Activated CD8-positive, alpha-beta memory T cell treated with anti-CD3 and anti-CD28 coated beads for 24 hours (primary cell): ENCODE data around the gene LHPP.

Experiments
- DNase-seq: peaks from one replicate; pipeline ENCODE4 v3.0.0-alpha.2; 2020

LHPP gene

DNA sequence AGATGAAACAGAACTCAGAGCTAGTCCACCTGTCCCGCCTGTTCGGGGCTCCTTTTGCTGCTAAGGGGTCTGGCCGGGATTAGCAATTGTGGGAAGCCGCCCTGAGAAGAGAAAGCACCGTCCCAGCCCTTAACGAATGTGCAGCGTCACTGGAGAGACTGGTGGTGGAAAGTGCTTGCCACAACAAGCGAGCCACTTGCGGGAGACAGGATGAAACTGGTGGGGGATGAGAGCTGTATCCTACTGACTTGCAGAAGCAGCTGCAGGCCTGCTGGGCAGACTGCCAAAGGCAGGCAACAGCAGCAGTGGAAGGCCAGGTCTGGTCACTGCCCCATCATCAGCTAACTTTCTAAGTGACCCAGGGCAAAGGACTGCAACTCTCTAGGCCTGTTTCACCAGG, 187.1 kb downstream of the LHPP start:
- DNase-seq = peak; percentile 79

DNA sequence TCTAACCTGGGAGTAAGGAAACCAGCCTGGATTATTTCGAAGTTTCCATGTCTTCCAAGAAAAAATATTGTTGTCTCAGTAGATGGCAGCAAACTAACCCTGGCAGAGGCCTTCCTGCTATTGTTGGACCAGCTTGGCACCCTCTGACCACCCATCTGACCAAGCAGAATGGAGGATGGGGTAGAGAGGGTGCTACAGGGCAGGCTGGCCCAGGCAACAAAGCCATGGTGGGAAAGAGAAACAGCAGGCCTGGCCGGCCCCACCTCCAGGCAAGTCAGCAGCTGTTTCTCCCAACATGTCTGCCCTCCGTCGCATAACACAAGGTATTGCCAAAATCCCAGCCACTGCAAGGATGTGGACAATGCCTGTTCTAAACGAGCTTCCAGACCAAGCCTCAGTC, 187.6 kb downstream of the LHPP start:
- no peak for DNase-seq

DNA sequence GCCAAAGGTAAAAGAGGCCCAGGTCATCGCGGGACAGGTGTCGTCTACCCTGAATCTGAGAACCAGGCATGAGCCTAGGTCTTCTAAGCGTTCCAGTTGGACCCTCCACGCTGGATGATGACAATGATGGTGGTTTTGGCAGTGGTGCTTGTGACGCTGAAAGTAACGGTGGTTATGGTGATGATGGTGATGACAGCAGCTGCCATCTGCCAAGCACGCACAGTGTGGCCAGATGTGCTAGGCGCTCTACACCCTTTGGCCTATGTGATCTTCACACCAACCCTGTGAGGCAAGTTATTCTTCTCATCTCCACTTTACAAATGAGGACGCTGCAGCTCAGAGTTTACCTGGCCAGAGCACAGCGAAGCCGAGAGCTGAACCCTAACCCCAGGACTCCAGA, 188.6 kb downstream of the LHPP start:
- no peak for DNase-seq

DNA sequence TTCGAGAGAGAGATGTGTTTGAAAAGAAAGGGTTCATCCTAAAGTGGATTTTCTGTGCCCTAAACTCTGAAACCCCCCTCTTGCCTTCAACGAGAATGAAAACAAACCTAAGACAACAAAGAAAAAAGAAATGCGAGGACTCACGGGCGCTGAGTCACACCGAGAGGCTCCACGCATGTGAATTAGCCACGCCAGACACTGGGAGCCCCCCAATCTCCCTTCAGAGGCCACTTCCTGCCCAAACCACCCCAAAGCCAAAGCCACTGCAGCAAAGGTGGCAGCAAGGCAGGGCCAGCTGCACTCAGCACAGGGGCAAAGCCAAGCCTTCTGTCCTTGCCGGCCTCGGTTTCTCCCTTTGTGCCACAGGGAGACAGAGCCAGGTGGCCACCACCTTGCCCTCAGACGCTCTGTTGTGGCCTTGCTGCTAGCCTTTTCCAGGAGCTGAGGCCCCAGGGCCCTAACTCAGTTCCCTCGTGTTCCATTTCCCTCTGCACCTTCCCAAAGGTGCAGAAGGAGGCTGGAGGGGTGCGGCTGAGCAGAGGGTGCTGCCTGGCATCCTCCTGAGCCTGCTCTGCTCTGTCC, 189.3 kb downstream of the LHPP start:
- peak; percentile 84 for DNase-seq

DNA sequence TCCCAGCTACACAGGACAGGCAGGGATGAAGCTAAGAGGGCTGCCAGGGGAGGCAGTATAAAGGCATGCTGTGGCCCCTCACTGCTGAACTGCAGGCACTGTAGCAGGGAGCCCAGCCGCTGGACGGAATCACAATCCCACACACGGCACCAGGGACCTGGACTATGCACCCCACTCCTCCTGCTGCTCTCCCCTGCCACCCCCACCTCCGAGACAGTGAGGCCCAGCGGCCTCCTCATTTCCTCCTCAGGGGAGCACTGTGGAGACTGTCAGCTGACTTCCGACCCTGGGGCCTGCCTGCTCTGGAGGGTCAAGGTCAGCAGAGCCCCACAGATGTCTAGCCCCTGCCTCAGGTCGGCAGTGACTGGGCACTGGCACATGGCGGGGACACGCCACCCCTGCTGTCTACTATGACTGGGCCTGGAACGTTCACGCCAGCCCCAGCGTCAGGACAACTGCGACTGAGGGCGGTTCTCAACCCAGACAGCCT, 189.8 kb downstream of the LHPP start:
- DNase-seq = no peak

DNA sequence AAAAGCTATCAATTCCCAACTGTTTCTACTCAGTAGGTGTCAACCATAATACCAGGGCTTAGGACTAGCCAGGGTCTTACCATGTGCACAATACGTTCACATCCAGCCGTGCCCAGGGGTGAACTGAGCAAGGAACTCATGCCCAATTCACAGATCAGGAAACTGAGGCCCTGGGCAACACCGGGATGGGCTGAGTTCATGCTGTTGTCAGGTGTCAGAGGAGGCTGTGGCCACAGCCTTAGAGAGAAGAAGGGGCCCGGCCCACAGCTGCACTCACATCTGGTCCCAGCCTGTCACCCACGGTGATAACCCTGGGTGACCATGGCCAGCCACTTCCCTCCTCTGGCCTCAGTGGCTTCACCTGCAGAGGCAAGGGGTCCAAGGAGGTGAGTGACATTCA, 190.6 kb downstream of the LHPP start:
- DNase-seq = no peak

DNA sequence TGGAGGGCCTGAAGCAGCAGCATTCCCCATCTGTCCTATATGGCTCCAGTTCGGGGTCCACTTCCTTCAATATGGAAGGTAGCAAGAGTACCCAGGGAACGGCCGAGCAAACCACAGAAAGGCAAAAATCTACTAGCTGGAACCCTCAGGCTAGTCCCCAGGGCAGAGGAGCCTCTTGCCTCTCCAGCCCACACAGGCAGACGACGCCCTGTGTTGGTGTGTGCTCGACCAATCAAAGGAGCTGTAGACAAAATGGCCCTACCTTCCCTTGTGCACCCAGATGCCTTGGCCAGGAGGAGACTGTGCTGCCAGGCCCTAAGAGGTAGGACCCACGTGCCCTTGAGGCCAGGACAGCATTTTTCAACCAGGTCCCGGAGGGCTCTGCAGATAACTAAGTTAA, 191.1 kb downstream of the LHPP start:
- no peak for DNase-seq

DNA sequence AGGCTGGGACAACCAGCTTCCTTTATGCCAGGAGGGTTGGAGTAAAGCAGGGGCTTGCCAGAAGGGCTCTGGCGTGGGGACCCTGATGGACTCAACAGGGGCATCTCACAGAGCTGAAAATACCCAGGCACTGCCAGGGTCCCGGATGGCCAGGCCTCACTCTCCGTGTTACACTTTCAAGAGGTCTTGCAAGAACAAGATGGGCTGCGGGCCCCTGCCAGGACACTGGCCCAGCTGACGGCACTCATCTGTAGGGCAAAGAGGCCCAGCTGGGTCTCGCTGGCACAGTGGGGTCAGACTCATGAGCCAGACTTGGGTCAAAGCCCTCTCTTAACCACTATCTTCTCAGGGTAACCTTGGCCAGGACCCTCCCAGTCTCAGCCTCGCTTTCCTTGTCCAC, 191.7 kb downstream of the LHPP start:
- DNase-seq = no peak

DNA sequence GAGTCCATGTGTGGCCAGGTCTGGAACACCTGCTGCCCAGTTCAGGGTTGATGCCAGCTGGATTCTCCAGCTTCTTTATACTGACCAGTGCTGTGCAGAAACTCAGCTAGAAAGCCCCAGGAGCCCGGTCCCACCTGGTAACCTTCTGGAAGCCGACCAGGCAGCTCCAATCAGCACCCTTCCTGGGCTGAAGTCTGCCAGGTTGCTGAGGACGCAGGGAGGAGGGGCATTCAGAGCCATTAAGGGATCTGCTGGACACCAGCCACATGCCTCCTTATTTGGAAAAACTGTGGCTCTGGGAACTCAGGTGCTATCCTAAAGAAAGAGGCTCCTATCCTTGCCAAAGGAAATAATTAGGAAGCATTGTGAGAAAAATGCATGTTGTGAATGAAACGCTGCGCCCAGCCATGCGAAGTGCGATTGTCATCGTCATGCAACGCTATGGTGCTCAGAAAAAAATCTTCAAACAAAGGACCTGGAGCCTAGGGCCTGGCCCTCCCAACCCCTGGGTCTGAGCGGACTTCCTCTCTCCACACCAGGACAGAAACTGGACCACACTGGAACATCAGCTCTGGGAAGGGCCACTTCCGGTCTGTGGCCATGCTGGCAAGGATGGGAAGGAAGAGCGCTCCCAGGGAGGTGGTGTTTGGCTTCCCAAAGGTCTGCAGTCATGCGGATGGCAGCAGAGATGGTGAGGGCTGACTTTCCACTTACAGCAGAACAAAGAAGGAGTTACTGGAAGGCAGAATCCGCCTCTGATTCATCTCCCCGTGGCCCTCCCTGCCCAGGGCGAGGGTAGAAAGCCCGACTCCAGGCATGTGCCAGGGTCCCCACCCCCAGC, 192.4 kb downstream of the LHPP start:
- DNase-seq = no peak

DNA sequence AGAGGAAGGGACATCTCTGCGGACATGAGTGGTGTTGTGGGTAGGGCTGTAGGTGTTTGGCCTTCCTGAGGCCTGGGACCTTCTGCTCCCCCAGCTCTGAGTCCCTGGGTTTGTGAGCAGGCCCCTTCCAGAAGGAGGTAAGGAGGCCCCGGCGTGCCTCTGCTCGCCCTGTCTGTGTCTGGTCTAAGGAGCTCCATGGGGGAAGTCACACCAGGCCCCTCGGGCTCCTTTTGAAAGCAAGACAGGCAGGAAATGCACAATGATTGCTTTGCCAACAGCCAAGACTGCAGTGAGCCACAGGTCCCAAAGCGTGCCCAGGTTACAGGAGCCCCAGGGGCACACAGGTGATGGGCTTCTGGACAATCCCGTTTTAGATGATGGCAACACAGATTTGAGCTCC, 193.1 kb downstream of the LHPP start:
- DNase-seq = no peak

DNA sequence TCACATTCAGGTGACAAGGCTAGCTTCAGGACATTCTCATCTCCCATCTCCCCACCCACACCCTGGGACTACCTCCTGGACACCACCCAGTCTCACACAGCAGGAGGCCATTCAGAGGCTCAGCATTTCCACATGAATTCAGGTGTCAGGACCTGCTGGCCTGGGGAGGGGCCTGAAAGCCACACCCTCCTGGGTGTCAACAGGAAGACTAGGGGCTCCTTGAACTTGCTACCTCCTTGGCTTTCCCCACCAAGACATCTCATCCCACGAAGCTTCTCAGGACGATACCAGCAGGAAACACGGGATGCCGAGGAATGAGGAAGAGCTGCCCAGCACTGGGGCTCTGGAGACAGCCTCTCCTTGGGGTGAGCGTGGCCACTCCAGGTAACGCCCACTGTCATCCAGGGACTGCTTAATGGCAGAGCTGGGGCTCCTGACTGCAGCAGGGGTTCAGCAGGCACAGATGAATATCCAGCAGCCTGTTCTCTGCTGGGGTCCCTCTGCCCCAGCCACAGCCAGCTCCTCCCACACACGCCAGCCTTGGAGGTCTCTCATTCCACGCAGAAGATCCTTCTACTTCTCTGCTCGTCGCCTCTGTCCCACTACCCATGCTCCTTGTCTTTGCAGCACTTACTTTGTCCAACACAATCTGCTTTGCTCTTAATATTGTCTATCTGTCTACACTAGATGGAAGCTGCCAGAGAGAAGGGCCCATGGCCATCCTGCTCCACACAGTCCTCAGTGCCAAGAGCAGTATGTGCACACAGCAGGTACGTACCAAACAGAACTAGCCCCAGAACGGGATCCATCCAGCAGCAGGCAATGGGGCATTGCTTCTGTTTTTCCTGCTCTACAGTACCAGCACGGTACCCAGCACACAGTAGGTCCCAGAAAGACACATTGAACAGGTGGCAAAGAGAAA, 193.8 kb downstream of the LHPP start:
- no peak for DNase-seq

DNA sequence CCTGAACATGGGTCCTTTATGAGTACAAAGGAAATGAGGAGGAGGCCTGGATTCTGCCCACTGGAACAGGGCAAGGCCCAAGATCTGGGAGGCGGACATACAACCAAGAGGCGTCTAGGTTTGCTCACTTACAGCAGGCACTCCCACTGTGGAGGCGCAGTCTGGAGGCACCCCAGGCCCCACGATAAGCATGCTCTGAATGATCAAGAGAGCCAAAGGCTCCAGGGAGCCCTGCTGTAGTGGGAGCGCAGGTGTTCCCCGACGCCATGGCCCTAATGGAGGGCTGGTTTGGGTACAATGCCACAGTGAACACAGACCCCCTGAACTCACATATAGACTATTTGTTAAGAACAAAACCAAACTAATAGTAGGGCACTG, 194.5 kb downstream of the LHPP start:
- DNase-seq = no peak

DNA sequence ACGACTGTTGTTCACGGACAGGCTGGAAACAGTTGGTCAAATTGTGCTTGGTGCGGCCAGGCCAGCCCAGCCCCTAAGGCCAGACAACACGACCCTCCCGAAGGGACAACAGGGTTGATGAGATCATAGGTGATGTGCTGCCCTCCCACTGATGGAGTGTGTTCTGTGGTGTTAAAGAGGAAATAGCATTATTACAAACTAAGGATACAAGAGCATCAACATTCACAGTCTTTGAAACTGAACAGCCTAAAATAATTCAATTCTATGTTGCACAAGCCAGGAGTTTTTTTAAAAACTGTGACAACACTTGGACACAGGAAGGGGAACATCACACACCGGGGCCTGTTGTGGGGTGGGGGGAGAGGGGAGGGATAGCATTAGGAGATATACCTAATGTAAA, 194.9 kb downstream of the LHPP start:
- no peak for DNase-seq

DNA sequence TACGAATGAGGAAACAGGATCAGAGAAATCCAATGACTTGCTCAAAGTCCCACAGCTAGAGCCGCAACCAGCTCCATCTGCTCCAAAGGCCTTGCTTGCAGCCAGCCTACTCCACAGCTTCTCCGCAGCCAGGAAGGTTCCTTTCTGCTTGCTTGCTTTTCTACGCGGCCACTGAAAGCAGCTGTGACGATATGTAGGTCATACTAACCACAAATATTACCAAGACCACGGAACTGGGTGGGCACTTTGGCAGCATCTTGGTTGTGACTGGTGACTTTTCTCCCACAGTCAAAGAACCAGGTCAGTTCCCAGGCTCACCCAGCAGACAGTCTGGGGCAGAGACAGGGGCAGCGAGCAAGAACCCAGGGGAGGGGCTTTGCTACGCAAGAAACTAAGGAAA, 196.2 kb downstream of the LHPP start:
- no peak for DNase-seq

DNA sequence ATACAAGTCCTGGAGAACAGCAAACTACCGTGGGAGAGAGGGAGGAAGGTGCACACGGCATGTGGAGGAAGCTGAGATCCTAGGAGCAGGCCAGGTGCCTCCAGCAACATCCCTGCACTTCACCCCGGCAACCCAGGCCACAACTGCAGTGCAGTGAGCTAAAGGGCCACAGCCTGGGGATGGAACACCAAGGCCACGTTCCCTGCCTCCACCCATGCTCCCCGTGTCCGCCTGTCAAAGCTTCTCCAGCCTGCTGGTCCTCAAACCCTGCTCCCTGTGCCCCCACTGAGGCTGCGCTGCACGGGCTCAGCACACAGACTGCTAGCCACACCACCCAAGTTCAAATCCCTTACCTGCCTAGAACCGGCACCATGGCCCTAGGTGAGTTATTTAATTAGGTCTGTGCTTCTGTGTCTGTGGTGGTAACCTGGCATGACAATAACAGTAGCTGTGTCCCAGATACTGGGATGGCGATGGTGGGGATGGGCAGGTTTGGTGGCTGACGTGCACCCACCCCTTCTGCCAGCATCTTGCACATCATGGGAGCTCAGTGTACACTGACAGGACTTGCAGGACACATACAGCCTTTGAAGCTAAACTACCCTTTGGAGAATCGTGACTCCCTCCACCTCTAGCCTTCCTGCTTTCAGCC, 197.1 kb downstream of the LHPP start:
- no peak for DNase-seq

DNA sequence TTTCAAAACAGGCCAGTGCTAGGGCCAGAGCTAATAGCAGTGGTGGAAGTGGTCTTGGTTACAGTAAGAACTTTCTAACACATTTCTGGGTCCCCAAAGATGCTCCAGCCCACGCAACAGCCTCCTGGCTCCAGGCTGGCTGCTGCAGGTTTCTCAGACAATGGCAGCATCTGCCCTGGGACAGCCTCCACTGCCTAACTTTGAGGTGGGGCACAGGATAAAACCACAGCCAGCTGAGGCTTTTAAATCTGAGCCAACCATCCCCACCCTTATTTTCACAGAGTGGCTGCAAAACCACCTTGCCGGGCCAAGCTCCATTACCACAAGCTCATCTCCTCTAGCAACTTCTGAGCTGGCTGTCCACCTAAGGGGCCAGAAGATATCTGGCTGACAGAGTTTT, 197.8 kb downstream of the LHPP start:
- no peak for DNase-seq

DNA sequence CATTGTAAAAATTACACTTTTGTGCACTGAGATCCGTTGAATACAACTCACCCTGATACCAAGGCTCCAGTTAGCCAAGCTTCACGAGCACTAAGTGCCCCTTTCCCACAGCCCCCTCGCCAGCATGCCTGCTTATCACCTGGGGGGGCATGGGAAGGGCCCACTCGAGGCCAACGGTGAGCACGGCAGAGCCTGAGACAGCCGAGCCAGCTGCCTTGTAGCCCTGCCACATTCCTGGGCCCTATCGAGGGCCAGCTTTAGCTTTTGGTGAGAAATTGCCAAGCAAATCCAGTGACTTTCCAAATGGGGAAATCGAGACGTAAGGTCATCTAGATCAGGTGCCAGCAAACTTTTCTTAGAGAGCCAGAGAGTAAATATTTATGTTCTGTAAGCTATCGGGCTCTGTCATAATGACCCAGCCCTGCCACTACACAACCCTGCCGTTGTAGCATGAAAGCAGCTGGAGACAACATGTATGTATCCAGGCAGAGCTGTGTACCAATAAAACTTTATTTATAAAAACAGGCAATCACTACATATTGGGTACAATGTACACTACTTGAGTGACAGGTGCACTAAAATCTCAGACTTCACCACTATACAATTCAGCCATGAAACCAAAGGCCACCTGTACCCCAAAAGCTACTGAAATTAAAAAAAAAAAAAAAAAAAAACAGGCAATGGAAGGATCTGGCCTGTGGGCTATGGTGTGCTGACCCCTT, 198.9 kb downstream of the LHPP start:
- no peak for DNase-seq

DNA sequence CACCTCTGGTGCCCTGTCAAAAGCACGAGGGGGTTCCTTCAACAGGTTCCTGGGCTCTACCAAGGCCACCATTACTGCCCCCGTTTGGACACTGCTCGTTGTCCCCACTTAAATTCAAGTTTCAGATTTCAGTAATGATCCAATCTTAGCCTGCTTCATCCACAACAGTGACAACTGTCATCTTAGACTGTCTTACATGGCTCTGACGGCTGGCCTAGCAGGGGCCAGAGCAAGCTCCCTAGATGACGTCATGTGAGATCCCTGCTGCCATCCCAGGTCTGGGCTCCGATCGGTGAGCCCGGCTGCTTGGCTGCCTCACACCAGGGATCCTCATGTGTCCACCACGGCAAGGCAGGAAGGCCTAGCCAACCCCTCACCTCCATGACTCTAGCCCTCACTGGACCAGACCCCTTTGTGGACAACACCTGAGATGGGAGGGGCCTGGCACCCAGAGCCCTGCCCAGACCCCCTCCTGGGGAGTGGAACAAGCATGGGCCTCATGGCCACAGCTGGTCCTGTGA, 200.1 kb downstream of the LHPP start:
- no peak for DNase-seq

DNA sequence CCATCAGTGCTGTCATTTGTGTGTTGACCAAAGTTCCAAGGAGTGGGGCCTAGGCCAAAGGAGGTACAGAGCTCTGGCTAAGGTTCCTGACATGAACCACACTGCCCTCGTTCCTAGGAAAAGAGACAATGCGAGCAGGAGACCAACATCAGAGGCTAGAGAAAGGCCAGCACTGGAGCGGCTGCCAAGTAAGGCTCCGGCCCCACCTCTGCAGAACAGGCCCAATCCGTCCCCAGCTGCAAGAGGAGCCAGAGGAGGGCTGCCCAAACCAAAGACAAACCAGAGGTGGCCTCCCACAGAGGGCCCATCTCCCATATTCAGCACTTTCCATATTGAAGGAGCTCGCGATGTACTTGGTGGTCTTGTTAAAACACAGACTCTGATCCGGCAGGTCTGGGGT, 201.6 kb downstream of the LHPP start:
- no peak for DNase-seq
